Common myeloid progenitor, CD34-positive (primary cell): Measurements from ENCODE around the gene TEAD1.
A peak's percentile ranks its signal among the peaks of the same experiment; 100 is the strongest.

ENCODE experiments used
- CTCF ChIA-PET: fragments of 350-600 bp; sonication (Branson Sonifier 250); formaldehyde crosslinking; loops from one replicate; lab custom pipeline; 2021; ENCODE audit warnings: antibody characterized with exemption; lab: Charles Lee
- POLR2A ChIA-PET: fragments of 350-600 bp; sonication (Branson Sonifier 250); formaldehyde crosslinking; loops from one replicate; lab custom pipeline; 2021; ENCODE audit warnings: antibody characterized with exemption; lab: Charles Lee
- DNase-seq, 3 donors: peaks; one replicate each; pipeline versions ENCODE4 v3.0.0 to v3.0.0-alpha.2; 2013
- H3K27ac ChIP-seq, 2 experiments: 1 replicate in 1 of 2; 2 replicates in 1 of 2; pipeline ENCODE4 v1.7.0; 2013; ENCODE audit warnings: inconsistent platforms in 2 of 2, low read length in 2 of 2, mild to moderate bottlenecking in 2 of 2, low read depth in 1 of 2, moderate library complexity in 1 of 2; ENCODE audit not compliant: severe bottlenecking in 2 of 2, insufficient read depth in 1 of 2, poor library complexity in 1 of 2
- H3K27me3 ChIP-seq, 5 experiments: replicated peaks in 2 of 5; 1 replicate in 3 of 5; 2 replicates in 2 of 5; pipeline versions ENCODE4 v1.6.1 to v1.7.0; 2013; ENCODE audit warnings: low read length in 4 of 5, mild to moderate bottlenecking in 2 of 5, moderate library complexity in 2 of 5, inconsistent platforms in 1 of 5; ENCODE audit not compliant: insufficient read depth in 5 of 5, control insufficient read depth in 4 of 5
- H3K36me3 ChIP-seq, 4 experiments: 1 replicate in 2 of 4; 2 replicates in 2 of 4; pipeline versions ENCODE4 v1.6.1 to v1.7.0; 2013; ENCODE audit warnings: low read length in 3 of 4, control low read depth in 1 of 4, mild to moderate bottlenecking in 1 of 4; ENCODE audit not compliant: control insufficient read depth in 4 of 4, insufficient read depth in 4 of 4
- H3K4me1 ChIP-seq, 4 experiments: 1 replicate in 3 of 4; 2 replicates in 1 of 4; pipeline versions ENCODE4 v1.6.1 to v1.7.1; 2013; ENCODE audit warnings: low read length in 3 of 4, mild to moderate bottlenecking in 3 of 4, control low read depth in 1 of 4, inconsistent platforms in 1 of 4, moderate library complexity in 1 of 4; ENCODE audit not compliant: control insufficient read depth in 4 of 4, insufficient read depth in 4 of 4; ENCODE audit errors: control extremely low read depth in 1 of 4
- H3K4me3 ChIP-seq, 7 experiments: 1 replicate in 4 of 7; 2 replicates in 3 of 7; pipeline versions ENCODE4 v1.5.1 to v1.7.0; 2013; ENCODE audit warnings: mild to moderate bottlenecking in 7 of 7, low read length in 6 of 7, moderate library complexity in 6 of 7, inconsistent platforms in 2 of 7, low read depth in 2 of 7, control low read depth in 1 of 7; ENCODE audit not compliant: insufficient read depth in 4 of 7, control insufficient read depth in 1 of 7; ENCODE audit errors: extremely low read depth in 1 of 7
- H3K9me3 ChIP-seq, 5 experiments: 1 replicate in 4 of 5; 2 replicates in 1 of 5; pipeline versions ENCODE4 v1.6.1 to v1.7.1; 2013; ENCODE audit warnings: low read length in 4 of 5, mild to moderate bottlenecking in 2 of 5, inconsistent platforms in 1 of 5, low read depth in 1 of 5, moderate library complexity in 1 of 5; ENCODE audit not compliant: control insufficient read depth in 4 of 5, insufficient read depth in 2 of 5; ENCODE audit errors: control extremely low read depth in 1 of 5
- WGBS: methylation state at CpG from one replicate; pipeline ENCODE4 v1.1.5; 2013; ENCODE audit not compliant: insufficient coverage; 5-methylcytosine and 5-hydroxymethylcytosine counted together

The TEAD1 gene

GRCh38 chr11:12888525-12889158, 214.4 kb downstream of the TEAD1 start:
- CTCF ChIA-PET = interaction anchor here (0.7 to 7.0 kb wide), 20 partner anchors 8 to 841 kb away, joined by 3 to 67 read pairs (median 4); partner anchors contain the start of gene PARVA
- Histone ChIP-seq H3K4me1 (no peaks in the 10 kb centered on the region), H3K27me3 (peaks cover 0 to 9% (median 7%) of the 10 kb centered on the region in 5 experiments), H3K4me3 (no peak overlapping the region), H3K27ac (no peak overlapping the region), H3K9me3 (no peaks in the 10 kb centered on the region), H3K36me3 (no peaks in the 10 kb centered on the region)
- POLR2A ChIA-PET = no interaction called here
- DNase-seq = peak; percentile 68 to 85 (median 77)
- 13% methylated on average over 6 of the region's 6 CpGs for WGBS

DNA sequence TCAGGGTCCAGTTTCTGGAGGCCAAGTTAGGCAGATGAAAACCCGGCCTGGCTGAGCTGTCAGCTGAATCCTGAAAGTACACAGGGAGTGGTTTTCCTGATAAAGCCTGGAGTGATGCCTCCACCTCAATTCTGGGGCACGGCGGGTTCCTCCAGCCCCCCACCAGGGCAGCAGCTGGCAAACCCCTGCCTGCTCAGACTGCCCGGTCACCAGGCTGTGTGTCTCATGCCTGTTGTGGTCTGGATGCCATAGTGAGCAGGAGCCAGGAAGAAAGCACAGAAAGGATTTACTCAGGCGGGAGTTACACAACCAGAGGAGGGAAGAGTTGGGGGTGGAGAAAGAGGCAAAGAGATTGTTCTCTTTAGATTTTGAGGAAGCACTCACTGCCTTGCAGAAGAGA, 215.0 kb downstream of the TEAD1 start:
- Histone ChIP-seq H3K27me3 (peaks cover 0 to 11% (median 7%) of the 10 kb centered on the region in 5 experiments), H3K9me3 (no peaks in the 10 kb centered on the region), H3K4me1 (no peaks in the 10 kb centered on the region), H3K4me3 (no peak overlapping the region), H3K36me3 (no peaks in the 10 kb centered on the region), H3K27ac (no peak overlapping the region)
- CTCF ChIA-PET = interaction anchor here (0.7 to 7.0 kb wide), 18 partner anchors 9 to 842 kb away, joined by 3 to 67 read pairs (median 4); partner anchors contain the start of gene PARVA
- WGBS = 47% methylated on average over 5 of the region's 5 CpGs
- POLR2A ChIA-PET = no interaction called here
- DNase-seq = peak in 1 of 3 donors; percentile 6

GRCh38 chr11:12890476-12890875, 216.3 kb downstream of the TEAD1 start:
- ChIA-PET CTCF (interaction anchor here (1.0 to 7.0 kb wide), 9 partner anchors 10 to 601 kb away, joined by 3 to 67 read pairs (median 4); partner anchors contain the start of gene PARVA), POLR2A (no interaction called here)
- peaks cover 3 to 19% (median 11%) of the 10 kb centered on the region in 5 experiments for H3K27me3 ChIP-seq
- no peak for DNase-seq
- H3K9me3 ChIP-seq = no peaks in the 10 kb centered on the region
- 100% methylated on average over 4 of the region's 5 CpGs for WGBS
- no peaks in the 10 kb centered on the region for H3K4me1 ChIP-seq
- H3K4me3 ChIP-seq = no peak overlapping the region
- H3K27ac ChIP-seq = no peak overlapping the region
- no peaks in the 10 kb centered on the region for H3K36me3 ChIP-seq

GRCh38 chr11:12893787-12894672, 219.8 kb downstream of the TEAD1 start:
- peak; percentile 27 to 62 (median 51) for DNase-seq
- ChIA-PET POLR2A (no interaction called here), CTCF (interaction anchor here (0.6 to 7.0 kb wide), 7 partner anchors 31 to 863 kb away, joined by 3 to 67 read pairs (median 5); no protein-coding TSS in a partner anchor)
- Histone ChIP-seq H3K36me3 (no peaks in the 10 kb centered on the region), H3K4me3 (no peak overlapping the region), H3K27me3 (peaks cover 3 to 30% (median 17%) of the 10 kb centered on the region in 5 experiments), H3K9me3 (no peaks in the 10 kb centered on the region), H3K27ac (no peak overlapping the region), H3K4me1 (no peaks in the 10 kb centered on the region)
- 64% methylated on average over 6 of the region's 12 CpGs for WGBS

GRCh38 chr11:12897390-12897789, 223.2 kb downstream of the TEAD1 start:
- H3K36me3 ChIP-seq = no peaks in the 10 kb centered on the region
- peaks cover 3 to 26% (median 15%) of the 10 kb centered on the region in 5 experiments for H3K27me3 ChIP-seq
- H3K4me1 ChIP-seq = no peaks in the 10 kb centered on the region
- DNase-seq = no peak
- no peak overlapping the region for H3K4me3 ChIP-seq
- H3K9me3 ChIP-seq = no peaks in the 10 kb centered on the region
- CTCF ChIA-PET = no interaction called here
- H3K27ac ChIP-seq = no peak overlapping the region
- POLR2A ChIA-PET = no interaction called here

DNA sequence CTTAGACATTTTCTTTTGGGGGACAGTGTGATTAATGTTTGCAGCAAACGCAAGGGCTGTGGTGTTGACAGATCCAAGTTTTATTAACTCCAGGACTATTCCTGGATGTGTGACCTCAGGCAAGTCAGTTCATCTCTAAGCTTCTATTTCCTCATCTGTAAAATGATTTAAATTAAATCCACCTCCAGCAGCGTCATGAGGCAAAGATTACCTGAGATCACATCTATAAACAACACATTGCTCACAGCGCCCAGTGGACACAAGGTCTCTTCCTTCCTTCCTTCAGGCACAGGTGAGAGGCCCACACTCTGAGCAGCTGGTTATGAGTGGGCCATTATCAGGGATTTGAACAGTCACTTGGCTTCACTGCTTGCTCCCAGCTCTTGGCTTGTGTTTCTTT, 223.6 kb downstream of the TEAD1 start:
- CTCF ChIA-PET = interaction anchor here (0.6 to 1.9 kb wide), 7 partner anchors 8 to 613 kb away, joined by 3 to 6 read pairs (median 4); no protein-coding TSS in a partner anchor
- H3K4me1 ChIP-seq = no peaks in the 10 kb centered on the region
- DNase-seq = no peak
- H3K27ac ChIP-seq = no peak overlapping the region
- WGBS = 86% methylated on average over 2 of the region's 3 CpGs
- POLR2A ChIA-PET = no interaction called here
- H3K27me3 ChIP-seq = peaks cover 3 to 26% (median 15%) of the 10 kb centered on the region in 5 experiments
- no peak overlapping the region for H3K4me3 ChIP-seq
- H3K36me3 ChIP-seq = no peaks in the 10 kb centered on the region
- no peaks in the 10 kb centered on the region for H3K9me3 ChIP-seq
